PC-9 (cell line): Measurements from ENCODE around the gene GPHN. TPM values are rescaled to one million over a fixed set of nuclear protein-coding genes. Genes with fewer than 3 reads are reported as not detected.

Source experiments
- Bru-seq: library from RNA; stranded (reverse); fragments of 400-500 nt; gene quantifications from one replicate; lab custom pipeline; 2021; lab: Mats Ljungman, UMichigan
- BruChase-seq, 2 experiments: library from RNA; stranded (reverse); fragments of 400-500 nt; gene quantifications; one replicate each; lab custom pipeline; 2021; lab: Mats Ljungman, UMichigan
- BruUV-seq: library from RNA; stranded (reverse); fragments of 400-500 nt; replicated peaks from 2 replicates; lab custom pipeline; 2021; lab: Mats Ljungman, UMichigan
- CTCF ChIA-PET: fragments of 300-600 bp; sonication (Branson Sonifier 250); formaldehyde crosslinking; loops from one replicate; lab custom pipeline; 2022; ENCODE audit warnings: antibody characterized with exemption; lab: Charles Lee
- POLR2A ChIA-PET: fragments of 300-600 bp; sonication (Branson Sonifier 250); formaldehyde crosslinking; loops from one replicate; lab custom pipeline; 2022; ENCODE audit warnings: antibody characterized with exemption; ENCODE audit not compliant: unreplicated experiment; lab: Charles Lee
- DNase-seq, 2 experiments: peaks; one replicate each; pipeline versions ENCODE4 v3.0.0 to v3.0.0-alpha.2; 2015 to 2022; ENCODE audit warnings: mixed read lengths in 1 of 2
- H2AFZ ChIP-seq: fragments of 200-600 bp; sonication (generic); 2 replicates; pipeline ENCODE4 v1.8.1; 2017; ENCODE audit warnings: antibody characterized with exemption
- H3F3A ChIP-seq: fragments of 200-600 bp; sonication (generic); 2 replicates; pipeline ENCODE4 v1.8.1; 2017; ENCODE audit warnings: antibody characterized with exemption, mild to moderate bottlenecking, low read depth; ENCODE audit not compliant: insufficient read depth
- H3K27ac ChIP-seq: fragments of 200-600 bp; sonication (generic); 2 replicates; pipeline ENCODE4 v1.6.1; 2016; ENCODE audit warnings: mixed run types
- H3K27me3 ChIP-seq: fragments of 200-600 bp; sonication (generic); 2 replicates; pipeline ENCODE4 v1.6.1; 2016; ENCODE audit warnings: low read depth, mixed run types; ENCODE audit not compliant: insufficient read depth
- H3K36me3 ChIP-seq: fragments of 200-600 bp; sonication (generic); 2 replicates; pipeline ENCODE4 v1.6.1; 2016; ENCODE audit warnings: low read depth, mixed run types
- H3K4me1 ChIP-seq: fragments of 200-600 bp; sonication (generic); replicated peaks from 2 replicates; pipeline ENCODE4 v1.6.1; 2016; ENCODE audit warnings: mixed run types; ENCODE audit not compliant: insufficient read depth
- H3K4me2 ChIP-seq: fragments of 200-600 bp; sonication (generic); 2 replicates; pipeline ENCODE4 v1.6.1; 2017; ENCODE audit warnings: mixed run types
- H3K4me3 ChIP-seq: fragments of 200-600 bp; sonication (generic); 2 replicates; pipeline ENCODE4 v1.6.1; 2016; ENCODE audit warnings: mixed run types
- H3K79me2 ChIP-seq: fragments of 200-600 bp; sonication (generic); 2 replicates; pipeline ENCODE4 v1.6.1; 2017; ENCODE audit warnings: low read depth, mixed run types
- H3K9me2 ChIP-seq: fragments of 200-600 bp; sonication (generic); 2 replicates; pipeline ENCODE4 v1.8.1; 2017; ENCODE audit warnings: mild to moderate bottlenecking; ENCODE audit not compliant: insufficient read depth
- H3K9me3 ChIP-seq: fragments of 200-600 bp; sonication (generic); 2 replicates; pipeline ENCODE4 v1.8.1; 2016; ENCODE audit warnings: low read depth; ENCODE audit not compliant: insufficient read depth
- H4K20me1 ChIP-seq: fragments of 200-600 bp; sonication (generic); 2 replicates; pipeline ENCODE4 v1.8.1; 2017; ENCODE audit not compliant: insufficient read depth
- EZH2 ChIP-seq: fragments of 200-600 bp; sonication (generic); IDR thresholded peaks from 2 replicates; pipeline ENCODE4 v1.8.0; 2017; ENCODE audit warnings: antibody characterized with exemption, low read depth
- intact Hi-C: fragments of 100-400 bp; cut with micrococcal nuclease; formaldehyde crosslinking; loops from one replicate; pipeline ENCODE4 v1.10.0; 2022; ENCODE audit not compliant: unreplicated experiment
- long read RNA-seq: library from polyadenylated mRNA; stranded (forward); transcript quantifications from one replicate; pipeline ENCODE4 v2.0.0, GENCODE V29; 2022
- total RNA-seq: library from RNA; stranded (reverse); gene quantifications from 2 replicates; pipeline ENCODE4 v1.2.3, GENCODE V29; 2021
- TF ChIP-seq, protein P1 (sequence below): fragments of 200-600 bp; sonication (generic); conservative IDR thresholded peaks from 2 replicates; pipeline ENCODE4 v1.6.1; 2017; ENCODE audit warnings: mixed run types, antibody characterized with exemption, mild to moderate bottlenecking, moderate library complexity

Gene GPHN
- 18.3 and 20.5 TPM in 2 replicates for total RNA-seq
- percentile 69 among the genes with signal in this experiment for Bru-seq, nascent RNA
- BruChase-seq, experiment 1, labeled RNA remaining after a 2-hour chase = percentile 60 among the genes with signal in this experiment
- percentile 50 among the genes with signal in this experiment for BruChase-seq, experiment 2, labeled RNA remaining after a 6-hour chase
- long read RNA-seq, full-length matches to known transcripts = 10 of 20 reads
- long read RNA-seq, partial matches to known transcripts = 6 of 20 reads
- long read RNA-seq, other reads (novel, unspliced or antisense) = 4 of 20 reads

DNA sequence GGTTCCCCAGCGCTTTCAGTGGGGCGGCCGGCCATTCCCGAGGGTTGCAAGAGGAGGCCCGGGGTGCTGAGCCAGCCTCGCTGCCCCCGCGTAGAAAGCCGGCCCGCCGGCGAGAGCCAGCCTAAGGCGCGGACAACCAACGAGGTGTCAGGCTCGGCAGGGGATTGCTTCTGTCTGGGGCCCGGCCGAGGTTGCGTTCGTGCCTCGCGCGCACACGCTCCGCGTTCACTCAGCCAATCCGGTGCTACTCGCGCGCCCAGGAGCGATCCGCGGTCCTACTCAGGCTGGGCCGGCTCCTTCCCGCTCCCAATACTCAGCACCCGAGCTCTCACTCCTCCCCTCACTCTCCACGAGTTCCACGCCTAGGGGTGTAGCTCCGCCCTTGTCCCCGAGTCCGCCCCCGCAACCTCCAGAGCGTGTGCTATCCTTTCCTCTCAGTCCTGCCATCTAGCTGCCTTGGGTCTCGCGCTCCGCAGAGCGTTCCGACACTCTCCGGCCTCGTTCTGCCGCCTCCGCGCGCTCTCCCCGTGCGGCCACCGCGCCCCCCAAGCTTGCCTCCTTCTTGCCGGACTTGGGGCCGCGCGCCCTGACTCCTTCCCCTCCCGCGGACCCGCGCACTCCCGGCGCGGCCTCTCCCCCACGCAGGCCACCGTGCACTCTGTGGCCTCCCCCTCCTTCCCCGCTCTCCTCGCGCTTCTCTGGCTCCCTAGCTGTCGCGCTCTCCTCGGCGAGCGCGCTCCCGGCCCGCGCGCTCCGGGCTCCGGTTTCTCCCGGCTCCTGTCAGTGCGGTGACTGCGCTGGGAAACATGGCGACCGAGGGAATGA, at the start of gene GPHN:
Gene GPHN, plus strand, starts transcription at position 426 of the 825 bp plus-strand sequence.
- H4K20me1 ChIP-seq = peaks cover 19% of the 10 kb centered on the region; the same call in 1 of the 2 replicates
- no TSS peak for BruUV-seq
- peak within 1 kb of the TSS; percentile 95 for H3K4me2 ChIP-seq
- peak within 1 kb of the TSS; percentile 76 for H3K4me3 ChIP-seq
- H3K36me3 ChIP-seq = no peaks in the 10 kb centered on the region
- H3K27me3 ChIP-seq = no peaks in the 10 kb centered on the region
- intact Hi-C loops = loop anchor here (5.0 kb wide), 1 partner anchor 854 kb away; the partner anchor contains the start of gene EIF2S1
- ChIA-PET POLR2A (interaction anchor here (0.5 to 0.9 kb wide), 5 partner anchors 105 to 1187 kb away, joined by 3 to 7 read pairs (median 3); partner anchors contain the start of gene ATP6V1D), CTCF (interaction anchor here (0.6 kb wide), 1 partner anchor 1258 kb away, joined by 4 read pairs; no protein-coding TSS in a partner anchor)
- DNase-seq = peak; percentile 94 to 98
- peaks cover 53% of the 10 kb centered on the region for H3K79me2 ChIP-seq
- H3K9me2 ChIP-seq = no peaks in the 10 kb centered on the region
- TF ChIP-seq, protein P1, sequence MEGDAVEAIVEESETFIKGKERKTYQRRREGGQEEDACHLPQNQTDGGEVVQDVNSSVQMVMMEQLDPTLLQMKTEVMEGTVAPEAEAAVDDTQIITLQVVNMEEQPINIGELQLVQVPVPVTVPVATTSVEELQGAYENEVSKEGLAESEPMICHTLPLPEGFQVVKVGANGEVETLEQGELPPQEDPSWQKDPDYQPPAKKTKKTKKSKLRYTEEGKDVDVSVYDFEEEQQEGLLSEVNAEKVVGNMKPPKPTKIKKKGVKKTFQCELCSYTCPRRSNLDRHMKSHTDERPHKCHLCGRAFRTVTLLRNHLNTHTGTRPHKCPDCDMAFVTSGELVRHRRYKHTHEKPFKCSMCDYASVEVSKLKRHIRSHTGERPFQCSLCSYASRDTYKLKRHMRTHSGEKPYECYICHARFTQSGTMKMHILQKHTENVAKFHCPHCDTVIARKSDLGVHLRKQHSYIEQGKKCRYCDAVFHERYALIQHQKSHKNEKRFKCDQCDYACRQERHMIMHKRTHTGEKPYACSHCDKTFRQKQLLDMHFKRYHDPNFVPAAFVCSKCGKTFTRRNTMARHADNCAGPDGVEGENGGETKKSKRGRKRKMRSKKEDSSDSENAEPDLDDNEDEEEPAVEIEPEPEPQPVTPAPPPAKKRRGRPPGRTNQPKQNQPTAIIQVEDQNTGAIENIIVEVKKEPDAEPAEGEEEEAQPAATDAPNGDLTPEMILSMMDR = peak; percentile 26; the same call in 1 of the 2 replicates
- TF ChIP-seq EZH2 = no peak
- H3K9me3 ChIP-seq = no peaks in the 10 kb centered on the region
- H2AFZ ChIP-seq = peak within 1 kb of the TSS; percentile 98
- peaks cover 13% of the 10 kb centered on the region; the same call in 1 of the 2 replicates for H3F3A ChIP-seq
- peak within 1 kb of the TSS; percentile 79 for H3K27ac ChIP-seq
- peaks cover 33% of the 10 kb centered on the region for H3K4me1 ChIP-seq

DNA sequence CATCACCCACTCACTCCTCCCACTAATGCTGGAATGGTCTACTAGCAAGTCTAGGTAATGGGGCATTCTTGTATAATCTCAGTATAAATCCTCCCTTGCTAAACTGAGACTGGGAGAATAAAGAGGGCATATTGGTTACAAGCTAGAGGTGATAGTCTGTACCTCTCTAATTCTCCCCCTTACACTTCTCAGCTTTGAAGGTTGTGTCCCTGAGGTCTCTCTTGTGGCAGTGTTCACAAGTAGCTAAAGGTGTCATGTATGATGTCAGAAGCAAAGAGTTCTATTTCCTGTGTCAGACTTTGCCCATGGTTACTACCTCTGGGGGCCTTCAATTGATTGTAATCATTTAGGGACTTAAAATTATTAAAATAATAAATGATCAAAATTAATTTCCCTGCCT, 48.3 kb upstream of the GPHN start:
- no peaks in the 10 kb centered on the region for H3K79me2 ChIP-seq
- H2AFZ ChIP-seq = no peak overlapping the region
- intact Hi-C loops = no loop called here
- no peaks in the 10 kb centered on the region for H3K4me1 ChIP-seq
- no peaks in the 10 kb centered on the region for H3K9me3 ChIP-seq
- no peaks in the 10 kb centered on the region for H3F3A ChIP-seq
- no peaks in the 10 kb centered on the region for H4K20me1 ChIP-seq
- H3K36me3 ChIP-seq = no peaks in the 10 kb centered on the region
- no TSS peak for BruUV-seq
- no peaks in the 10 kb centered on the region for H3K27me3 ChIP-seq
- no peak overlapping the region for H3K4me3 ChIP-seq
- H3K4me2 ChIP-seq = no peak overlapping the region
- H3K27ac ChIP-seq = no peak overlapping the region
- POLR2A ChIA-PET = no interaction called here
- CTCF ChIA-PET = no interaction called here
- no peak for DNase-seq
- no peak for TF ChIP-seq EZH2
- TF ChIP-seq, protein P1 = no peak
- H3K9me2 ChIP-seq = 0 out of 2 replicates have a peak, but pooled peaks cover 3% of the 10 kb centered on the region

DNA sequence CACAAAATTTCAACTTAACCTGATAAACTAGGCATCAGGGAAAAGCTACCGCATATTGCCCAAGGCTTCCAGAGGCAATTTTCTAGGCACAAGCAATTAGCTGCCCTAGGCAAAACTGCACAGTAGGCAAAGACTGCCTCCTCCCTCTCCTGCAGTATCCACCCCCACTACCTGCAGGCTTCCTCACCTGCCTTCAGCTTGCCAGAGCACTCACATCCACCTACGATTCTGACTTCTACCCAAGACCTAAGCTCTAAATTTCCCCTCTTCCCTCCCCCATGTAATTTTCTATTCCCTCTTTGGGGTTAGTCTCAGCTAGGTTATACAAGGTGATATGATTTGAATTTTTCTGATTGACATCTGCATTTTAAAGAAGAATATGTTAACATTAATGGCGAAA, 43.7 kb upstream of the GPHN start:
- POLR2A ChIA-PET = no interaction called here
- Histone ChIP-seq H3K9me3 (no peaks in the 10 kb centered on the region; the same call in 1 of the 2 replicates), H3K4me1 (no peaks in the 10 kb centered on the region), H3K36me3 (no peaks in the 10 kb centered on the region), H3K4me3 (no peak overlapping the region), H3K27ac (no peak overlapping the region), H3K4me2 (no peak overlapping the region), H3F3A (no peaks in the 10 kb centered on the region), H3K79me2 (no peaks in the 10 kb centered on the region), H3K9me2 (0 out of 2 replicates have a peak, but pooled peaks cover 3% of the 10 kb centered on the region), H4K20me1 (no peaks in the 10 kb centered on the region), H3K27me3 (no peaks in the 10 kb centered on the region), H2AFZ (no peak overlapping the region)
- CTCF ChIA-PET = no interaction called here
- TF ChIP-seq, protein P1 = no peak
- TF ChIP-seq EZH2 = no peak
- DNase-seq = no peak
- BruUV-seq = no TSS peak
- intact Hi-C loops = no loop called here
